Breast epithelium (tissue), 4 donors: ENCODE data around the gene TTLL6. TPM values are rescaled to one million over a fixed set of nuclear protein-coding genes. Genes with fewer than 3 reads are reported as not detected.

ENCODE experiments used
- DNase-seq, 2 donors: peaks; one replicate each; pipeline ENCODE4 v3.0.0-alpha.2; 2019; ENCODE audit warnings: low spot score in 2 of 2
- H3K27ac ChIP-seq, 2 donors: fragments of 200-600 bp; sonication (generic) in 1 of 2; one replicate each; pipeline ENCODE4 v1.5.1; 2016 to 2019; ENCODE audit warnings: mild to moderate bottlenecking in 1 of 2
- H3K27me3 ChIP-seq, 2 donors: fragments of 200-600 bp; sonication (generic) in 1 of 2; one replicate each; pipeline versions ENCODE4 v1.5.1 to v1.6.0; 2017 to 2019; ENCODE audit warnings: control low read depth in 1 of 2, mild to moderate bottlenecking in 1 of 2
- H3K36me3 ChIP-seq: fragments of 200-600 bp; one replicate; pipeline ENCODE4 v1.5.1; 2019
- H3K4me1 ChIP-seq, 2 donors: fragments of 200-600 bp; sonication (generic); one replicate each; pipeline ENCODE4 v1.5.1; 2016 to 2019; ENCODE audit warnings: control low read depth in 1 of 2
- H3K4me3 ChIP-seq, 3 donors: fragments of 200-600 bp; sonication (generic); 1 replicate in 2 of 3; 2 replicates in 1 of 3; pipeline ENCODE4 v1.5.1; 2016 to 2019; ENCODE audit warnings: mild to moderate bottlenecking in 3 of 3, moderate library complexity in 2 of 3
- H3K9me3 ChIP-seq, 2 donors: fragments of 200-600 bp; sonication (generic) in 1 of 2; one replicate each; pipeline ENCODE4 v1.5.1; 2016 to 2019; ENCODE audit warnings: control low read depth in 1 of 2
- CTCF ChIP-seq, 3 donors: fragments of 450-650 bp; IDR thresholded peaks; one replicate each; pipeline ENCODE4 v1.5.1; 2016 to 2017; ENCODE audit warnings: antibody characterized with exemption in 3 of 3, mild to moderate bottlenecking in 3 of 3, moderate library complexity in 3 of 3
- POLR2A ChIP-seq: fragments of 450-650 bp; IDR thresholded peaks from one replicate; pipeline ENCODE4 v1.6.1; 2016; ENCODE audit warnings: antibody characterized with exemption, mild to moderate bottlenecking, moderate library complexity
- POLR2AphosphoS5 ChIP-seq, 3 donors: sonication (generic); formaldehyde crosslinking; IDR thresholded peaks; one replicate each; pipeline ENCODE4 v1.6.1; 2017; ENCODE audit warnings: antibody characterized with exemption in 3 of 3
- intact Hi-C: fragments of 100-400 bp; cut with DNase I; formaldehyde crosslinking; loops from one replicate; pipeline ENCODE4 v1.15.1; 2023; ENCODE audit warnings: low total_unique reads
- total RNA-seq, 3 donors: library from RNA; depleted of rRNA; stranded (reverse); fragments of >200 nt; gene quantifications; one replicate each; pipeline ENCODE4 v1.1.0, GENCODE V29; 2016

TTLL6 gene
- total RNA-seq, 3 donors from 2014 or later, result under 0.01 to 0.32 TPM; not detected in 1

DNA sequence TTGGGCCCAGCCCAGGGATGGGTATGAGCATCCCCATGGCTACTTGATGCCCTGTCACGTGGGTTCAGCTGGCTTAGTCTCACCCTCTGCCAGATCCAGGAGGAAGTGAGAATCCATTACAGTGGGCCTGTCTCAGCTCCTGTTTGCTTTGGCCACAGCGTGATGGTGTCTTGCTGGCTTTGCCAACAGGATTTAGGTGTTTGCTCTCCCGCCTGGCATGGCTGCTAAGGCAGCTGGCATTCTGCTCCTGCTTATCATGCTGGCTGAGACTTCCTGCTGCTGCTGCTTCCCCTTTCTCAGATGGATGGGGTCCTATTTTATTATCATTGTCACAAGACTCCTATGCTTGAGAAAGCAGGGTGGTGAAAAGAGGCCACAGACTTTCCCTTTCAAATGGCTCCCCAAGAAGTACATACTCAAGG is 60.2 kb downstream of the TTLL6 start:
- peak in 1 of 2 donors; percentile 21 for DNase-seq
- intact Hi-C loops, result no loop called here
- H3K9me3 ChIP-seq, result no peaks in the 10 kb centered on the region
- H3K4me3 ChIP-seq, result no peak overlapping the region
- H3K4me1 ChIP-seq, result no peaks in the 10 kb centered on the region
- TF ChIP-seq POLR2AphosphoS5 (IDR thresholded peaks at IDR 0.05) (no peak), POLR2A (no peak), CTCF (IDR thresholded peaks at IDR 0.05) (no peak)
- H3K36me3 ChIP-seq, result no peaks in the 10 kb centered on the region
- no peak overlapping the region for H3K27ac ChIP-seq
- H3K27me3 ChIP-seq, result peaks cover 9 to 81% of the 10 kb centered on the region in 2 donors

DNA sequence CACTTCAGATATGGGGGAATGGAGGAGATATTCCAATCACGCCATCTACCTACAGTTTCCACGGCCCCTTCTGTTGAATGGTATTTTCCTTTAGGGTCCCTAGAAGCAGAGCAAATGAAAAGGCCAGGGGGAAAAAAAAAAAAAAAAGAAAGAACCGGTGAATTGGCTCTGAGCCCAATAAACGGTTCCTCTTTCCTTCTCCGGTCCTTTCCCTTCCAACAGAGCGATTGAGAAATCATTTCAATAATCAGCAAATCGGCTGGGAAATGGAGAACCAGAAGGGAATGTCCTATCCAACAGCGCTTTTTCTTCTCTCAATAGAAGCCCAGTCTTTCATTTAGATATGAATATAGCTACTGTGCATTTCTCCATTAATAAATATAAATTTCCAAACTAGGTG is 61.7 kb downstream of the TTLL6 start:
- Histone ChIP-seq H3K36me3 (no peaks in the 10 kb centered on the region), H3K27me3 (peaks cover 9 to 84% of the 10 kb centered on the region in 2 donors), H3K27ac (no peak overlapping the region), H3K4me3 (no peak overlapping the region), H3K9me3 (no peaks in the 10 kb centered on the region), H3K4me1 (no peaks in the 10 kb centered on the region)
- intact Hi-C loops, result no loop called here
- no peak for TF ChIP-seq CTCF (IDR thresholded peaks at IDR 0.05)
- TF ChIP-seq POLR2AphosphoS5 (IDR thresholded peaks at IDR 0.05), result no peak
- TF ChIP-seq POLR2A, result no peak
- no peak for DNase-seq

DNA sequence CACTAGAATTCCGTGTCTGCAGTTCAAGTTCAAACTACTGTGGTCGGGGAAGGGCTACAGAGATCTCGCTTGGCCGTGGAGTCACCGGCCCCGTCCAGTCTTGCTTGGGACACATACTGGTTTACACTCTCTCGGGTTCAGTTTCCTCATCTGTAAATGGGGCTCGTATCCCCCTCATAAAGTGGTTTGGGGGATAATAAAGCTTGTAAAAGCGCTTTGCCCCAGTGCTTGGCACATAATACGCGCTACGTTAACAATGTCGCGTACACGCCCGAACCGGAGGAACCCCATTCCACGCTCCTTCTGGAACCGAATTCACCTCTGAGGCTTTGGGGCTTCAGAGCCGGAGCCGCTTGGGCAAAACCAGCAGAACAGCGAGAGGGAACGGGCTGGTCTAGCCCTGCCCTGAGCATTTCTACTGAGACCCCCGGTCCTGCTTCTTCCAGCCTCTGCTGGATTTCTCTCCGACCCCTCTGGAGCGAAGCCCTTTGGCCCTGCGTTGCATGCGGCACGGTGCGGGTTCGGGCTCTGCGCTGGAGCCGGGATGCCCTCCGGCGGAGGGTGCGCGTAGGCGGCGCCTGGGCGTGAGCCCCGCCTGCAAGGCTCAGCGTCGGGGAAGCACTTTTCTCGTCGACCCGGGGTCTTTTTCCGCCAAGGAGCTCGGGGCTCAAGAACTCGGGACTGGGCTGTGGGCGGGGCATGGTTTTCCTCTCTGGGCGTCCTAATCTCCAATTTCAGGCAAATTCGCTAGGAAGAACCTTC is 62.3 kb downstream of the TTLL6 start:
- intact Hi-C loops, result no loop called here
- Histone ChIP-seq H3K4me3 (peak overlapping the region in 1 of 3 donors; percentile 0), H3K4me1 (no peaks in the 10 kb centered on the region), H3K27me3 (peaks cover 13 to 91% of the 10 kb centered on the region in 2 donors), H3K36me3 (no peaks in the 10 kb centered on the region), H3K27ac (no peak overlapping the region), H3K9me3 (no peaks in the 10 kb centered on the region)
- no peak for DNase-seq
- TF ChIP-seq CTCF (IDR thresholded peaks at IDR 0.05) (no peak), POLR2A (no peak), POLR2AphosphoS5 (IDR thresholded peaks at IDR 0.05) (no peak)

DNA sequence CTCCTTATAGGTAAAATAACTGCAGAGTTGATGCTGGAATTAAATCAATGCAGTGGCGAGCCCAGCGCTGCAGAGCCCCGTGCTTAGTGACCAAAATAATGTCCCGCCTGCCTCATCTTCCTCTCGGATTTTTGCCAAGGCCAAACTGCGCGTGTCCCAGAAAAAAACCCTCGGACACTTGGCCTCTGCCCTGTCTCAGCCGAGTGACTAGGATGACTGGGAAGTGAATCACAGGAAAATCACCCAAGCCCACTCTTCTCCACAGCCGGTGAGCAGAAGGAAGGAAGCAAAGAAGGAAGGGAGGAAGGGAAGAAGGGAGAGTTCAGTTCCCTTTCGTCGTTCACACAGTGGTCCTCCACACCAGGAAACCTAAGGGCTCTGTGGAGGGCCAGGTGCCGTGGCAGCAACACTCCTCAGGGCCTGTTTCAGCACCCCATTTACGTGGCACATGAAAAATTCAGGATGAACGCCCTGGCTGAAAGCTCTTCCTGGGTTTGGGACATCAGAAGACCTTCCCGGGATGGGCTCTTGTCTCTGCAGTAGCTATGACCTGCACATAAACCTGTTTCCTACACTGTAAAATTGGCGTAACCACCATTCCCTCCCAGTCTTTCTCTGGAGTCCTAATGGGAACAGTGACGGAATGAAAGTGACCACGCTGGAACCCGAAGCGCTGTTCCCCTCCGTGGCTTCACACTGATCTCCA is 63.1 kb downstream of the TTLL6 start:
- intact Hi-C loops, result no loop called here
- no peak for TF ChIP-seq CTCF (IDR thresholded peaks at IDR 0.05)
- no peak for TF ChIP-seq POLR2AphosphoS5 (IDR thresholded peaks at IDR 0.05)
- TF ChIP-seq POLR2A, result no peak
- H3K4me1 ChIP-seq, result no peaks in the 10 kb centered on the region
- H3K36me3 ChIP-seq, result no peaks in the 10 kb centered on the region
- peaks cover 15 to 92% of the 10 kb centered on the region in 2 donors for H3K27me3 ChIP-seq
- H3K4me3 ChIP-seq, result no peak overlapping the region
- DNase-seq, result no peak
- no peak overlapping the region for H3K27ac ChIP-seq
- no peaks in the 10 kb centered on the region for H3K9me3 ChIP-seq
